Fibroblast of villous mesenchyme (primary cell): ENCODE results near the gene CALHM4. TPM values are rescaled to one million over a fixed set of nuclear protein-coding genes. Genes with fewer than 3 reads are reported as not detected.
A peak's percentile ranks its signal among the peaks of the same experiment; 100 is the strongest.

Experiments used
- DNase-seq: peaks from one replicate; pipeline ENCODE4 v3.0.0-alpha.2; 2010; ENCODE audit warnings: low read depth
- H3K4me3 ChIP-seq: 2 replicates; pipeline ENCODE4 v1.5.1; 2011; ENCODE audit warnings: low read depth, mild to moderate bottlenecking, low read length
- total RNA-seq: library from RNA; depleted of rRNA; stranded (reverse); fragments of >200 nt; gene quantifications from 2 replicates; pipeline ENCODE4 v1.2.3, GENCODE V29; 2012
- TF ChIP-seq, protein P1 (sequence below): IDR thresholded peaks from 2 replicates; pipeline ENCODE4 v1.5.1; 2012; ENCODE audit warnings: low read depth, mild to moderate bottlenecking, low read length; ENCODE audit not compliant: insufficient read depth

The CALHM4 gene, protein sequence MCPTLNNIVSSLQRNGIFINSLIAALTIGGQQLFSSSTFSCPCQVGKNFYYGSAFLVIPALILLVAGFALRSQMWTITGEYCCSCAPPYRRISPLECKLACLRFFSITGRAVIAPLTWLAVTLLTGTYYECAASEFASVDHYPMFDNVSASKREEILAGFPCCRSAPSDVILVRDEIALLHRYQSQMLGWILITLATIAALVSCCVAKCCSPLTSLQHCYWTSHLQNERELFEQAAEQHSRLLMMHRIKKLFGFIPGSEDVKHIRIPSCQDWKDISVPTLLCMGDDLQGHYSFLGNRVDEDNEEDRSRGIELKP
- not detected in 2 replicates for total RNA-seq

DNA sequence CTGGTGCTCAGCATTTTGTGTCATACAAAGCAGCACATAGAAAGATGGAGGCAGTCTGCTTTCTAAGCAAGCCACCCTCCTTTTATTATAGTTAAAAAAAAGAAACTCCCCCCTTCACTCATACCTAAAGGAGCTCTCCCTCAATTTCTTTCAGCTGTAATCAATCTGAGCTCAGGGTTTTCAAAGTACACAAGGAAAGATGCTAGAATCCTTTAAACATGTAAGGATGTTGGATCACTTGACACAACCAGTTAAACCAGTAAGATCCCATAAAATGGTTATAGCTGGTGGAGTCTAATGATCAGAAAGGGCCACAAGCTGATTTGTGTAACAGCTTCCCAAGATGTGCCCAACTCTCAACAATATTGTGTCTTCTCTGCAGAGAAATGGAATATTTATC is at the start of gene CALHM4:
Gene CALHM4, plus strand, starts transcription at position 301 of the 400 bp plus-strand sequence. Its CDS starts 43 bp downstream, at position 344.
- H3K4me3 ChIP-seq = no peak within 1 kb of the TSS
- no peak for DNase-seq
- TF ChIP-seq, protein P1, sequence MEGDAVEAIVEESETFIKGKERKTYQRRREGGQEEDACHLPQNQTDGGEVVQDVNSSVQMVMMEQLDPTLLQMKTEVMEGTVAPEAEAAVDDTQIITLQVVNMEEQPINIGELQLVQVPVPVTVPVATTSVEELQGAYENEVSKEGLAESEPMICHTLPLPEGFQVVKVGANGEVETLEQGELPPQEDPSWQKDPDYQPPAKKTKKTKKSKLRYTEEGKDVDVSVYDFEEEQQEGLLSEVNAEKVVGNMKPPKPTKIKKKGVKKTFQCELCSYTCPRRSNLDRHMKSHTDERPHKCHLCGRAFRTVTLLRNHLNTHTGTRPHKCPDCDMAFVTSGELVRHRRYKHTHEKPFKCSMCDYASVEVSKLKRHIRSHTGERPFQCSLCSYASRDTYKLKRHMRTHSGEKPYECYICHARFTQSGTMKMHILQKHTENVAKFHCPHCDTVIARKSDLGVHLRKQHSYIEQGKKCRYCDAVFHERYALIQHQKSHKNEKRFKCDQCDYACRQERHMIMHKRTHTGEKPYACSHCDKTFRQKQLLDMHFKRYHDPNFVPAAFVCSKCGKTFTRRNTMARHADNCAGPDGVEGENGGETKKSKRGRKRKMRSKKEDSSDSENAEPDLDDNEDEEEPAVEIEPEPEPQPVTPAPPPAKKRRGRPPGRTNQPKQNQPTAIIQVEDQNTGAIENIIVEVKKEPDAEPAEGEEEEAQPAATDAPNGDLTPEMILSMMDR = no peak

GRCh38 chr6:116507324-116507723 is 46.2 kb upstream of the CALHM4 start:
- no peak for DNase-seq
- TF ChIP-seq, protein P1 = no peak
- H3K4me3 ChIP-seq = no peak overlapping the region

DNA sequence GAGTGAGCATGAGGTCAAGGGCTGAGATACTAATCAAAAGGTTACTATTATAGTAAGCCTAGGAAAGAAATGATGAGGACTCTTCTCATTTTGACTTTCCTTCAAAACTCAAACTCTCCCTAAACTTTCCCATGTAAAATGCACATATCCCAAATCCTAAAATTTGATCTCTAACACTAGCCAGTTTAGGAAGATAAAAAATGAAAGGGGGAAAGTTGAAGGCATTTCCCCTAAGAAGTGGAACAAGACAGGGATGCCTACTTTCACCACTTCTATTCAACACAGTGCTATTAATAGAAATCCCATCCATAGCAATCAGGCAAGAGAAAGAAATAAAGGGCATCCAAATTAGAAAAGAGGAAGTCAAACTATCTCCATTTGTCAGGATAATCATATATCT is 45.0 kb upstream of the CALHM4 start:
- TF ChIP-seq, protein P1 = no peak
- no peak for DNase-seq
- H3K4me3 ChIP-seq = no peak overlapping the region

DNA sequence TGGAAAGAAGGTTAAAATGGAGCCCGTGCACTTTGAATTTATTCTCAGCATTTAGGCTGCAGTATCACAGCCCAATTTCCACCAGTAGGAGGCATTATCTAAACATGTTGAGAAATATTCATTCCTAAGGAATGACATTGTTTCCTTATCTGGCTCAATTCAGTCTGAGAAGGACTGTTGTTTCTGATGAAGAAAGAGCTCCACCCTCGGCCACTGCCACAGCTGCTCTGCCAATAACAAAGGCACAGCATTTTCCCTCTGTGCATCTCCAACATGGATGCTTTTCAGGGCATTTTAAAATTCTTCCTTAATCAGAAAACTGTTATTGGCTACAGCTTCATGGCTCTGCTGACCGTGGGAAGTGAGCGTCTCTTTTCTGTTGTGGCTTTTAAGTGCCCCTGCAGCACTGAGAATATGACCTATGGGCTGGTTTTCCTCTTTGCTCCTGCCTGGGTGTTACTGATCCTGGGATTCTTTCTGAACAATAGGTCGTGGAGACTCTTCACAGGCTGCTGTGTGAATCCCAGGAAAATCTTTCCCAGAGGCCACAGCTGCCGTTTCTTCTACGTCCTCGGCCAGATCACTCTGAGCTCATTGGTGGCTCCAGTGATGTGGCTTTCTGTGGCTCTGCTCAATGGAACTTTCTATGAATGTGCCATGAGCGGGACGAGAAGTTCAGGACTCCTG is 42.0 kb upstream of the CALHM4 start, which contains the start of gene CALHM5:
Gene CALHM5, plus strand, starts transcription at position 216 of the 687 bp plus-strand sequence. Its CDS starts 58 bp downstream, at position 274.
- peak; percentile 76 for DNase-seq
- TF ChIP-seq, protein P1 = peak; percentile 65
- peak within 1 kb of the TSS; percentile 50 for H3K4me3 ChIP-seq

DNA sequence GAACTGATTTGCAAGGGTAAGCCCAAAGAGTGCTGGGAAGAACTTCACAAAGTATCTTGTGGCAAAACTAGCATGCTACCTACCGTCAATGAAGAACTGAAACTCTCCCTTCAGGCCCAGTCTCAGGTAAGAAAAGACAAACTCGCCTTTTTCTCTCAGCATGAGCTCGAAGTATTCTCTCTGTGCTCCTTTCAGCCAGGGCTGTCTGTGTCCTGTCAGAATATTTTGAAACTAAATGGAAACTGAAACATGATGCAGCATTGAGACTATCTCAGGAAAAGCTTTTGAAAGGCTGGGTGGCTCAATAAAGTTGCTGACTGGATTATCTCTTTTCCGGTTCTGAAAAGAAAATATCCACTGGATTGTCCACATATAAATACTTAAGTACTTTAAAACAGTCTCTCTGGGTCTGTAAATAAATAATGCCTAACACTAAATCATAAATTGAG is 41.4 kb upstream of the CALHM4 start:
- TF ChIP-seq, protein P1 = no peak
- H3K4me3 ChIP-seq = peak overlapping the region; percentile 50
- peak; percentile 47 for DNase-seq

DNA sequence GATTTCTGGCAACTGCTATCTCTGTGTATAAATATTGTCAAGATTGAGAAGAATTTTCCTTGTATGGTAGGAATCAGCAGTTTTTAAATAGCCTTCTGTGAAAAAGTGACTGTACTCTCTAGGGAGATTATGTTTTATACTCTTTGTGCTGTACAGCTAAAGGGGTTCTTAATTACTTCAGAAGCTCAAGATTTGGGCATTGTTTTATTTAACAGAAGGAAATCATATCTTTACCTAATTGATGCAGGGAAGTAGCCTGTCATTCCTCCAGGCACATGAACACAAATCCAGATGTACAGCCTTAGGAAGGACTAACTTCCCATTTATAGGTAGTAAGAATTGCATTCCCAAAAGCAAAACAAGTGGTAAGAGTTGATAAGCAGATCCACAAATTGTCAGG is 40.8 kb upstream of the CALHM4 start:
- TF ChIP-seq, protein P1 = no peak
- H3K4me3 ChIP-seq = peak overlapping the region; percentile 50
- no peak for DNase-seq
